Measurements from ENCODE around the gene LMTK2.
A peak's percentile ranks its signal among the peaks of the same experiment; 100 is the strongest.

Gene LMTK2

DNA sequence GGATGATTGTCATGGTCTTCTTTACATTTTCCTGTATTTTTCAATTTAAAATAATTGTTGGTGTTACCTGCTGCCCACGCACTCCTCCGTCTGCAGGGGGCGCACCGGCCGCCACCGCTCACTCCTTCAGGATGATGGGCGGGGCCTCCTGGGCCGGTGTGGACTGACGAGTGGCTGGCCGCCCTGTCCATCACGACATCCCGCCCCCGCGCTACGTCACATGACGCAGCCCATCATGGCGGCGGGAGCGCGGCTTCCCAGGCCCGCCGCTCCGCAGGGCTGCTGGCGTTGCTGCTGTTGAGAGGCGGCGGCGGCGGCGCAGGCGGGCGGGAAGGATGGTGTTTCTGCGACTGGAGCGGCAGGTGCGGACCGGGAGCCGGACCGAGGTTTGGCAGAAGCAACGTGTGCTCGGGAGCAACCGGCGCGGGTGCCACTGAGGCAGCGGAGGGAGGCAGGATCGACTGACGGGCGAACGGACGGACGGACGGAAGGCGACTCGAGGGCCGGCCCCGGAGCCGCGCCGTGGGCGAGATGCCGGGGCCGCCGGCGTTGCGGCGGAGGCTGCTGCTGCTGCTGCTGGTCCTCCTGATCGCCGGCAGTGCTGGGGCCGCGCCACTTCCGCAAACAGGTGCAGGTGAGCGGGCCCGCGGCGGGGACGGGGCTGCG lies at the start of gene LMTK2:
Gene LMTK2, plus strand, starts transcription at position 216 of the 666 bp plus-strand sequence. Its CDS starts 316 bp downstream, at position 532.
- Histone ChIP-seq H4K20me1 (peaks cover 26 to 49% (median 43%) of the 10 kb centered on the region in 11 experiments), H3K4me3 (peak within 1 kb of the TSS; percentile 90 to 99 (median 98)), H3K4me1 (peaks cover 6 to 24% (median 16%) of the 10 kb centered on the region in 10 experiments; a peak in 17 of 20 replicates), H3K27me3 (peaks cover 0 to 33% (median 0%) of the 10 kb centered on the region in 11 experiments; a peak in 4 of 22 replicates), H3K9me3 (replicated peaks in 1 of 11) (peaks cover 8 to 20% (median 11%) of the 10 kb centered on the region in 11 experiments), H3K4me2 (peak within 1 kb of the TSS; percentile 77 to 97 (median 88)), H3K27ac (peak within 1 kb of the TSS; percentile 57 to 95 (median 89); a peak in 21 of 22 replicates), H3K36me3 (no peaks in the 10 kb centered on the region), H3K9ac (peak within 1 kb of the TSS; percentile 84 to 96 (median 92))
- TF ChIP-seq Cebpa-rat (IDR thresholded peaks at IDR 0.05) = no peak

DNA sequence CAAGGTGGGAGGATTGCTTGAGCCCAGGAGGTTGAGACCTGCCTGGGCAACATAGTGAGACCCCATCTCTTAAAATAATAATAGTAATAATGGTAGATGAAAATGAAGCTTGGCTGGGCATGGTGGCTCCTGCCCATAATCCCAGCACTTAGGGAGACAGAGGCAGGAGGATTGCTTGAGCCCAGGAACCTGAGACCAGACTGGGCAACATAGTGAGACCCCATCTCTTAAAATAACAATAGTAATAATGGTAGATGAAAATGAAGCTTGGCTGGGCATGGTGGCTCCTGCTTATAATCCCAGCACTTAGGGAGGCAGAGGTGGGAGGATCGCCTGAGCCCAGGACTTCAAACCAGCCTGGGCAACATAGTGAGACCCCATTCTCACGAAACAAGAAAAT lies 49.5 kb upstream of the LMTK2 start:
- no peak overlapping the region for H3K4me3 ChIP-seq
- no peaks in the 10 kb centered on the region for H4K20me1 ChIP-seq
- H3K4me2 ChIP-seq = no peak overlapping the region
- no peaks in the 10 kb centered on the region for H3K9me3 ChIP-seq (replicated peaks in 1 of 11)
- TF ChIP-seq Cebpa-rat (IDR thresholded peaks at IDR 0.05) = no peak
- no peaks in the 10 kb centered on the region for H3K36me3 ChIP-seq
- no peak overlapping the region for H3K9ac ChIP-seq
- H3K27me3 ChIP-seq = no peaks in the 10 kb centered on the region
- H3K4me1 ChIP-seq = peaks cover 0 to 16% (median 10%) of the 10 kb centered on the region in 10 experiments; a peak in 10 of 20 replicates
- no peak overlapping the region for H3K27ac ChIP-seq

GRCh38 chr7:98058186-98058585 lies 48.5 kb upstream of the LMTK2 start:
- no peak for TF ChIP-seq Cebpa-rat (IDR thresholded peaks at IDR 0.05)
- H3K27ac ChIP-seq = no peak overlapping the region
- no peak overlapping the region for H3K9ac ChIP-seq
- no peaks in the 10 kb centered on the region for H3K27me3 ChIP-seq
- no peaks in the 10 kb centered on the region for H4K20me1 ChIP-seq
- peaks cover 0 to 6% (median 3%) of the 10 kb centered on the region in 11 experiments; a peak in 8 of 22 replicates for H3K9me3 ChIP-seq (replicated peaks in 1 of 11)
- peak overlapping the region in 8 of 11 experiments; percentile 16 to 41 (median 34); a peak in 9 of 22 replicates for H3K4me2 ChIP-seq
- H3K4me1 ChIP-seq = peaks cover 0 to 16% (median 10%) of the 10 kb centered on the region in 10 experiments; a peak in 10 of 20 replicates
- no peak overlapping the region for H3K4me3 ChIP-seq
- no peaks in the 10 kb centered on the region for H3K36me3 ChIP-seq

- H3K27ac ChIP-seq = no peak overlapping the region
- H3K4me3 ChIP-seq = no peak overlapping the region
- no peaks in the 10 kb centered on the region for H4K20me1 ChIP-seq
- no peaks in the 10 kb centered on the region for H3K27me3 ChIP-seq
- H3K9me3 ChIP-seq (replicated peaks in 1 of 11) = peaks cover 0 to 20% (median 10%) of the 10 kb centered on the region in 11 experiments; a peak in 10 of 22 replicates
- H3K4me2 ChIP-seq = no peak overlapping the region
- H3K9ac ChIP-seq = no peak overlapping the region
- H3K4me1 ChIP-seq = peaks cover 0 to 1% (median 0%) of the 10 kb centered on the region in 10 experiments; a peak in 4 of 20 replicates
- no peak for TF ChIP-seq Cebpa-rat (IDR thresholded peaks at IDR 0.05)
- no peaks in the 10 kb centered on the region for H3K36me3 ChIP-seq
Measured at GRCh38 chr7:98064233-98064632, 42.4 kb upstream of the LMTK2 start.

- H3K36me3 ChIP-seq = no peaks in the 10 kb centered on the region
- H3K27ac ChIP-seq = no peak overlapping the region
- H3K4me2 ChIP-seq = no peak overlapping the region
- H3K9ac ChIP-seq = no peak overlapping the region
- no peaks in the 10 kb centered on the region for H4K20me1 ChIP-seq
- H3K27me3 ChIP-seq = no peaks in the 10 kb centered on the region
- H3K9me3 ChIP-seq (replicated peaks in 1 of 11) = peaks cover 0 to 20% (median 10%) of the 10 kb centered on the region in 11 experiments; a peak in 10 of 22 replicates
- H3K4me1 ChIP-seq = no peaks in the 10 kb centered on the region
- TF ChIP-seq Cebpa-rat (IDR thresholded peaks at IDR 0.05) = no peak
- H3K4me3 ChIP-seq = no peak overlapping the region
Measured at GRCh38 chr7:98066208-98066607, 40.5 kb upstream of the LMTK2 start.

DNA sequence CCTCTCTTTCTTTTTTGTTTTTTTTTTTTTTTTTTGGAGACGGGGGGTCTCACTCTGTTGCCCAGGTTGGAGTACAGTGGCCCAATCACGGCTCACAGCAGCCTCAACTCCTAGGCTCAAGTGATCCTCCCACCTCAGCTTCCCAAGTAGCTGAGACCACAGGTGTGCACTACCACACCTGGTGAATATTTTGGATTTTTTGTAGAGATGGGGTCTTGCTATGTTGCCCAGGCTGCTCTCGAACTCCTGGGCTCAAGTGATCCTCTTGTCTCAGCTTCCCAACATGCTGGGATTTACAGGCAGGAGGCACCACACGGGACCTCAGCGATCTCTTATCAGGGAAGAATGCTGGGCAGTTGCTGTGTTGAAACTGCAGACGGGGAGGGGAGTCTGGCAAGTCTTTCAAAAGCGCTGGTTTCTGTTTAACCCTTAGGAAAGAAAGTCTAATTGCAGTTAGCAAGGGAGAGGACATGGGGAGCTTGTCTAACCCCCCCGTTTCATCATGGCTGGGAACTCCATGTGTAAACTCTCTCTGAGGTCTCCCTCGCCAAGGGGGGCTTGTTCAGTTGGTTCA lies 39.6 kb upstream of the LMTK2 start:
- Histone ChIP-seq H3K27ac (no peak overlapping the region), H3K27me3 (no peaks in the 10 kb centered on the region), H3K4me3 (no peak overlapping the region), H3K9ac (no peak overlapping the region), H3K9me3 (replicated peaks in 1 of 11) (peaks cover 0 to 20% (median 10%) of the 10 kb centered on the region in 11 experiments; a peak in 10 of 22 replicates), H4K20me1 (no peaks in the 10 kb centered on the region), H3K4me2 (no peak overlapping the region), H3K4me1 (no peaks in the 10 kb centered on the region), H3K36me3 (no peaks in the 10 kb centered on the region)
- no peak for TF ChIP-seq Cebpa-rat (IDR thresholded peaks at IDR 0.05)

DNA sequence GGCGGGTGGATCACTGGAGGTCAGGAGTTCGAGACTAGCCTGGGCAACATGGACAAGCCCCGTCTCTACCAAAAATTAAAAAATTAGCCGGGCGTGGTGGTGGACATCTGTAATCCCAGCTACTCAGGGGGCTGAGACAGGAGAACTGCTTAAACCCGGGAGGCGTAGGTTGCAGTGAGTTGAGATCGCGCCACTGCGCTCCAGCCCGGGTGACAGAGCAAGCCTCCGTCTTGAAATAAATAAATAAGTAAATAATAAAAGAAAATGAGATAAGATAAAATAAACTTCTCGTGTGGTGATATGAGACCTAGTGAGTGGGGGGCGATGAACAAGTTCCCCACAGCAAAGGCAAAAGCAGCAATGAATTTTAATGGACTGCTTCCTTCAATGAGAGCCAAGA lies 33.6 kb upstream of the LMTK2 start:
- Histone ChIP-seq H3K4me2 (no peak overlapping the region), H3K27ac (no peak overlapping the region), H3K27me3 (no peaks in the 10 kb centered on the region), H3K4me1 (no peaks in the 10 kb centered on the region), H3K4me3 (no peak overlapping the region), H3K9me3 (replicated peaks in 1 of 11) (peaks cover 0 to 11% (median 11%) of the 10 kb centered on the region in 11 experiments; a peak in 11 of 22 replicates), H3K9ac (no peak overlapping the region), H4K20me1 (no peaks in the 10 kb centered on the region), H3K36me3 (no peaks in the 10 kb centered on the region)
- TF ChIP-seq Cebpa-rat (IDR thresholded peaks at IDR 0.05) = no peak

DNA sequence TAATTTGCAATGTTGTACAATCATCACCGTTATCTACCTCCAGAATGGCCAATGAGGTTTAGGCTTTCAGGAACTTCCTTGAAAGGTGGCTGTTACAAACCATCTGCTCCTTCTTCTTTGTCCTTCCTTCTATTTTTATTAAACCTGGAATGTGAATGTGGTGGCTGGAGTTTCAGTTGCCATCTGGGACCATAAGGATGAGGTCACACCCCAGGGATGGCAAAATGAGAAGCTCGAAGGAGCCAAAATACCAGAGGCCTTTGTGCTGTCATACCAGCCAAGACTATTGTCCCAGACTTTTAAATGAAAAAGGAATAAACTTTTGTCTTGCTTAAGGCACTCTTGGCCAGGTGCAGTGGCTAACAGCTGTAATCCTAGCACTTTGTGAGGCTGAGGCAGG lies 30.9 kb upstream of the LMTK2 start:
- no peak overlapping the region for H3K27ac ChIP-seq
- peaks cover 0 to 11% (median 11%) of the 10 kb centered on the region in 11 experiments; a peak in 11 of 22 replicates for H3K9me3 ChIP-seq (replicated peaks in 1 of 11)
- no peak overlapping the region for H3K9ac ChIP-seq
- TF ChIP-seq Cebpa-rat (IDR thresholded peaks at IDR 0.05) = no peak
- H3K4me2 ChIP-seq = no peak overlapping the region
- H4K20me1 ChIP-seq = no peaks in the 10 kb centered on the region
- no peaks in the 10 kb centered on the region for H3K36me3 ChIP-seq
- H3K4me1 ChIP-seq = no peaks in the 10 kb centered on the region
- H3K4me3 ChIP-seq = no peak overlapping the region
- H3K27me3 ChIP-seq = no peaks in the 10 kb centered on the region

GRCh38 chr7:98077762-98078161 lies 28.9 kb upstream of the LMTK2 start:
- H3K27ac ChIP-seq = no peak overlapping the region
- TF ChIP-seq Cebpa-rat (IDR thresholded peaks at IDR 0.05) = no peak
- H3K36me3 ChIP-seq = no peaks in the 10 kb centered on the region
- H3K27me3 ChIP-seq = no peaks in the 10 kb centered on the region
- H3K9ac ChIP-seq = no peak overlapping the region
- no peak overlapping the region for H3K4me3 ChIP-seq
- H3K4me1 ChIP-seq = no peaks in the 10 kb centered on the region
- H3K9me3 ChIP-seq (replicated peaks in 1 of 11) = peaks cover 0 to 11% (median 11%) of the 10 kb centered on the region in 11 experiments; a peak in 11 of 22 replicates
- no peak overlapping the region for H3K4me2 ChIP-seq
- H4K20me1 ChIP-seq = no peaks in the 10 kb centered on the region

Measured in BLaER1 treated with 17β-estradiol and CSF1 and Interleukin-3, amounts not matched to agents 10 nM and 100 nM (cell line).